ENCODE results near the gene CTNND2.

DNA sequence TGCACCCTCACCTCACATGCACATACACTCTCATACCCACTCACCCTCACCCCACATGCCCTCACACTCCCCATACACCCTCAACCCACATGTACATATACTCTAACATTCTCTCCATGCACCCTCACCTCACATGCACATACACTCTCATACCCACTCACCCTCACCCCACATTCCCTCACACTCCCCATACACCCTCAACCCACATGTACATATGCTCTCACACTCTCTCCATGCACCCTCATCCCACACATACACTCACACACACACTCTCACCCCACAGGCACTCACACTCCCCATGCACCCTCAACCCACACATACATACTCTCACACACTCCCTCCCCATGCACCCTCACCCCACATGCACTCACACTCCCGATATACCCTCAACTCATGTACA is 593.0 kb downstream of the CTNND2 start:
- TF ChIP-seq, protein P1, sequence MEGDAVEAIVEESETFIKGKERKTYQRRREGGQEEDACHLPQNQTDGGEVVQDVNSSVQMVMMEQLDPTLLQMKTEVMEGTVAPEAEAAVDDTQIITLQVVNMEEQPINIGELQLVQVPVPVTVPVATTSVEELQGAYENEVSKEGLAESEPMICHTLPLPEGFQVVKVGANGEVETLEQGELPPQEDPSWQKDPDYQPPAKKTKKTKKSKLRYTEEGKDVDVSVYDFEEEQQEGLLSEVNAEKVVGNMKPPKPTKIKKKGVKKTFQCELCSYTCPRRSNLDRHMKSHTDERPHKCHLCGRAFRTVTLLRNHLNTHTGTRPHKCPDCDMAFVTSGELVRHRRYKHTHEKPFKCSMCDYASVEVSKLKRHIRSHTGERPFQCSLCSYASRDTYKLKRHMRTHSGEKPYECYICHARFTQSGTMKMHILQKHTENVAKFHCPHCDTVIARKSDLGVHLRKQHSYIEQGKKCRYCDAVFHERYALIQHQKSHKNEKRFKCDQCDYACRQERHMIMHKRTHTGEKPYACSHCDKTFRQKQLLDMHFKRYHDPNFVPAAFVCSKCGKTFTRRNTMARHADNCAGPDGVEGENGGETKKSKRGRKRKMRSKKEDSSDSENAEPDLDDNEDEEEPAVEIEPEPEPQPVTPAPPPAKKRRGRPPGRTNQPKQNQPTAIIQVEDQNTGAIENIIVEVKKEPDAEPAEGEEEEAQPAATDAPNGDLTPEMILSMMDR (conservative IDR thresholded peaks at IDR 0.05; ENCODE audit: low read depth, low read length) = no peak
- TF ChIP-seq EZH2 (IDR thresholded peaks at IDR 0.05; ENCODE audit: borderline replicate concordance, low read depth, low read length, poor library complexity, severe bottlenecking) = no peak

Data from A673 (cell line).